Measurements from ENCODE around the gene GATAD2A. TPM values are rescaled to one million over a fixed set of nuclear protein-coding genes. Genes with fewer than 3 reads are reported as not detected.
A peak's percentile ranks its signal among the peaks of the same experiment; 100 is the strongest.

The GATAD2A gene
- total RNA-seq, 2 donors from 2014 or later = 41.7 to 138 TPM

DNA sequence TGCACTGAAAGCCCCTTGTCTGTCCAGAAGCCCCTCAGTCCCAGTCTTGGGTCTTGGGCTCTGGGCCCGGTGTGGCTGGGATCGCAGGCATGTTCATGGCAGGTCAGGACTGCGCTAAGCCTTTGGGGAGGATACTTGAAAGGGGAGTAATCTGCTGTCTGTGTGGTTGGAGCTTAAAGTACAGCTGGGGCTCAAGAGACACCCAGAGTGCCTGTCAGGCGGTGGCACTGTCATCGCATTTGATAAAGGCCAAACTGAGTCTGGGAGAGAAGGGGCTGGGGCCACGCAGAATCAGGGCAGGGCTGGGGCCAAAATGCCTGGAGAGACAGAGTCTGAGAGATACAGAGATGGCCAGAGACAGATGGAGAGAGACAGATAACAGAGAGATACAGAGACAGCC is 128.4 kb downstream of the GATAD2A start:
- TF ChIP-seq, protein P1, sequence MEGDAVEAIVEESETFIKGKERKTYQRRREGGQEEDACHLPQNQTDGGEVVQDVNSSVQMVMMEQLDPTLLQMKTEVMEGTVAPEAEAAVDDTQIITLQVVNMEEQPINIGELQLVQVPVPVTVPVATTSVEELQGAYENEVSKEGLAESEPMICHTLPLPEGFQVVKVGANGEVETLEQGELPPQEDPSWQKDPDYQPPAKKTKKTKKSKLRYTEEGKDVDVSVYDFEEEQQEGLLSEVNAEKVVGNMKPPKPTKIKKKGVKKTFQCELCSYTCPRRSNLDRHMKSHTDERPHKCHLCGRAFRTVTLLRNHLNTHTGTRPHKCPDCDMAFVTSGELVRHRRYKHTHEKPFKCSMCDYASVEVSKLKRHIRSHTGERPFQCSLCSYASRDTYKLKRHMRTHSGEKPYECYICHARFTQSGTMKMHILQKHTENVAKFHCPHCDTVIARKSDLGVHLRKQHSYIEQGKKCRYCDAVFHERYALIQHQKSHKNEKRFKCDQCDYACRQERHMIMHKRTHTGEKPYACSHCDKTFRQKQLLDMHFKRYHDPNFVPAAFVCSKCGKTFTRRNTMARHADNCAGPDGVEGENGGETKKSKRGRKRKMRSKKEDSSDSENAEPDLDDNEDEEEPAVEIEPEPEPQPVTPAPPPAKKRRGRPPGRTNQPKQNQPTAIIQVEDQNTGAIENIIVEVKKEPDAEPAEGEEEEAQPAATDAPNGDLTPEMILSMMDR (IDR thresholded peaks at IDR 0.05) = no peak
- TF ChIP-seq POLR2A (IDR thresholded peaks at IDR 0.05) = no peak
- no peak for TF ChIP-seq POLR2AphosphoS5 (IDR thresholded peaks at IDR 0.05)

DNA sequence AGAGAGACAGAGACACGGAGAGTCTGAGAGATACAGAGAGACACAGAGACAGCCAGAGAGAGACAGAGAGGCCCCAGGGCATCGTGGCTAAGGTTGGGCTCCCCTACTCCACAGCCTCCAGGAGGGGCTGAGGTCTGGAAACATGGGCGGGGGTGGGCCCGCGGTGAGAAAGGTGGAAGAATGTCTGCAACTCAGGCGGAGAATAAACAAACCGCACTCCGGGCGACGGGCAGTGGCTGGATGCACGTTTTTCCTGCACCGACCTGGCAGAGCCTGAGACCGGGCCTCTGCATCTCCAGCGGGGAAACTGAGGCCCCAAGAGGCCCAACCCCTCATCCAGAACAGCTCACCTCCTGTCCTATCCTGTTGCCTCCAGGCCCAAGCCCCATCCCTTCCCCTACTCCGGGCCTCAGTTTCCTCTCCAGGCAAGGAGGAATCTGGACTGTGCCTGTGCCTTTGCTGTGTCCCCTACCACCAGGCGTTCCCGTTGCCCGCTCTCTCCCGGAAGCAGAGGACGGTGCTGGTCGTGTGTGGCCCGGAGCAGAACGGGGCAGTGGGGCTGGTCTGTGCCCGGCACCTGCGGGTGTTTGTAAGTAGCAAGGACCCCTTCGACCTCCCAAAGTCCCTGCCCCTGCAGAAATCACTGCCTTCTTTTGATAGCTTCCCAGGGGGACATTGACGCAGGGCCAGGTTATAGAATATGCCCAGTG is 129.2 kb downstream of the GATAD2A start:
- 67% methylated on average over 27 of the region's 27 CpGs for WGBS
- no peak for DNase-seq (ENCODE audit: low spot score)
- Histone ChIP-seq H3K27me3 (replicated peaks; ENCODE audit: insufficient read depth) (no peaks in the 10 kb centered on the region), H3K4me3 (no peak overlapping the region), H3K27ac (no peak overlapping the region), H3K36me3 (no peaks in the 10 kb centered on the region), H3K4me1 (replicated peaks) (peaks cover 3% of the 10 kb centered on the region), H3K9me3 (no peaks in the 10 kb centered on the region)
- TF ChIP-seq, protein P1 (IDR thresholded peaks at IDR 0.05) = no peak
- TF ChIP-seq POLR2AphosphoS5 (IDR thresholded peaks at IDR 0.05) (no peak), POLR2A (IDR thresholded peaks at IDR 0.05) (no peak)
- intact Hi-C loops (cut with DNase I) = loop anchor here (5.0 kb wide), 1 partner anchor 423 kb away; no protein-coding TSS in a partner anchor

More for the DNA sequence above, 128.4 kb downstream of the GATAD2A start:
- no peaks in the 10 kb centered on the region for H3K27me3 ChIP-seq (replicated peaks; ENCODE audit: insufficient read depth)
- no peaks in the 10 kb centered on the region for H3K9me3 ChIP-seq
- H3K36me3 ChIP-seq = no peaks in the 10 kb centered on the region
- no peak for DNase-seq (ENCODE audit: low spot score)
- H3K27ac ChIP-seq = no peak overlapping the region
- H3K4me3 ChIP-seq = no peak overlapping the region
- H3K4me1 ChIP-seq (replicated peaks) = peaks cover 3% of the 10 kb centered on the region
- whole genome bisulfite sequencing = 83% methylated on average over 6 of the region's 6 CpGs
- intact Hi-C loops (cut with DNase I) = loop anchor here (2.0 to 5.0 kb wide), 2 partner anchors 109 to 423 kb away; partner anchors contain the start of gene GMIP

DNA sequence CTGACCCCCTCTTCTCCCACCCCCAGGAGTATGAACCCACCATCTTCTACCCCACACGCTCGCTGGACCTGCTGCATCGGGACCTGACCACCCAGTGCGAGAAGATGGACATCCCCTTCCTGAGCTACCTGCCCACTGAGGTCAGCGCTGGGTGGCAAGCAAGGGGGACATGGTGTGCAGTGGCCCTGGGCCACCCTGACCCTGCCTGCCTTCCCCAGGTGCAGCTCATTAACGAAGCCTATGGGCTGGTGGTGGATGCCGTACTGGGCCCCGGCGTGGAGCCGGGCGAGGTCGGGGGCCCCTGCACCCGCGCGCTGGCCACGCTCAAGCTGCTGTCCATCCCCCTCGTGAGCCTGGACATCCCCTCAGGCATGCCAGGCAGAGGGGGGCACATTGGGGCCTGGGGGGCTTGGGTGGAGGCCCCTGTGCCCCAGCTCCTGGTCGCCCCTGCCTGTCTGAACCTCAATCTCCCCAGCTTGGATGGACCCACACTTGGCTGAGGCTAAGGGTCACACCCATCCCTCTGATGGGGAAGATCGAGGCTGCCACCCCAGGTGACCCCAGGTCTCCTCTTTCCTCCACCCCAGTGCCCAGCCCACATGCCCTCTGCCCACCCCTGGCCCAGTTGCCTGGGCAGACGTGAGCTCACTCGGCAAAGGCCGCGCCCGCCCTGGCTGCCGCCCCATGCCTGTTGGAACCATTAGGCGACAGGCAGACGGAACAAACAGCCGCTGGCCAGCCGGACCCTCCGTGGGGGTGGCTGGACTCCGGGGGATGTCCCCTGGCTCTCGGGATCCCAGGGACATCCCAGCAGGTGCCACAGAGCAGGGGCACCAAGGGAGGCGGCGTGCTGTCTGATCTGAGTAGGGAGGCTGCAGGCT is 130.1 kb downstream of the GATAD2A start:
- no peak for DNase-seq (ENCODE audit: low spot score)
- H3K4me1 ChIP-seq (replicated peaks) = peaks cover 3% of the 10 kb centered on the region
- no peak overlapping the region for H3K27ac ChIP-seq
- no peak overlapping the region for H3K4me3 ChIP-seq
- H3K27me3 ChIP-seq (replicated peaks; ENCODE audit: insufficient read depth) = no peaks in the 10 kb centered on the region
- 95% methylated on average over 19 of the region's 34 CpGs for WGBS
- H3K36me3 ChIP-seq = no peaks in the 10 kb centered on the region
- H3K9me3 ChIP-seq = no peaks in the 10 kb centered on the region
- no peak for TF ChIP-seq POLR2A (IDR thresholded peaks at IDR 0.05)
- TF ChIP-seq, protein P1 (IDR thresholded peaks at IDR 0.05) = no peak
- no peak for TF ChIP-seq POLR2AphosphoS5 (IDR thresholded peaks at IDR 0.05)
- intact Hi-C loops (cut with DNase I) = no loop called here

DNA sequence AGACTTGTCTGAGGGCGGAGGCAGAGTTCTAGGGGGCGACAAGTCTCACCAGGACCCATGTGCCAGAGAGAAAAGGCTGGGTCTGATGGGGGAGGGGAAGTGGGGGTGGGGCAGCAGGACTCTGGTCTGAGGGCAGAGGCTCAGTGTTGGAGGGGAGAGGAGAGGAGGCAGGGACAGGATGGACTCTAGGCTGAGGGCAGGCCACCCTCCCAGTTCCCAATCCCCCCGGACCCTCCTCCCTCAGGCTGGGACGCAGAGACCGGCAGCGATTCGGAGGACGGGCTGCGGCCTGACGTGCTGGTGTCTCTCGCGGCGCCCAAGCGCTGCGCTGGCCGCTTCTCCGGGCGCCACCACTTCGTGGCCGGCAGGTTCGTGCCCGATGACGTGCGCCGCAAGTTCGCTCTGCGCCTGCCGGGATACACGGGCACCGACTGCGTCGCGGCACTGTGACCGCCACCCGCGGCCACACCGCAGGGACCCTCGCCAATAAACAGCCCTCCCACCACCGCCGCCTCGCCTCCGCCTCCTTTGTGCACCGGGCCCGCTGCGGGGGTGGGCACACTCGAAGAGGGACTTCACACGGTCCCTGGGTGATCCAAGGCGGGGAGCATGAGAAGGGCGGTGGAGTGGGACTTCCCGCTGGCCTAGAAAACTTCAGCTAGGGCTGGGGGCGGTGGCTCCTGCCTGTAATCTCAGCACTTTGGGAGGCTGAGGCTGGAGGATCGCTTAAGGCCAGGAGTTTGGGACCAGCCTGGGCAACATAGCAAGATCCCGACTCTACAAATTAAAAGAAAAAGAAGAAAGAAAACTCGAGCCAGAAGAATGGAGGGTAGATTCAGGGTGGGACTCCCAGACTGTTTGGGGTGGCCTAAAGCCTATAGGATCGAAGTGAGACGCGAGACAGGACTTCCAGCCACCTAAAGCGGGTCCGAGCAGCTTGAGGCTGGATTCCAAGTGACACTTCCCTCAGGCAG is 131.9 kb downstream of the GATAD2A start:
- peaks cover 6% of the 10 kb centered on the region for H3K27me3 ChIP-seq (replicated peaks; ENCODE audit: insufficient read depth)
- intact Hi-C loops (cut with DNase I) = no loop called here
- TF ChIP-seq, protein P1 (IDR thresholded peaks at IDR 0.05) = no peak
- no peak for TF ChIP-seq POLR2AphosphoS5 (IDR thresholded peaks at IDR 0.05)
- no peak for TF ChIP-seq POLR2A (IDR thresholded peaks at IDR 0.05)
- no peaks in the 10 kb centered on the region for H3K9me3 ChIP-seq
- no peaks in the 10 kb centered on the region for H3K36me3 ChIP-seq
- no peak for DNase-seq (ENCODE audit: low spot score)
- no peak overlapping the region for H3K27ac ChIP-seq
- peak overlapping the region; percentile 15 to 27 for H3K4me3 ChIP-seq
- peaks cover 8% of the 10 kb centered on the region for H3K4me1 ChIP-seq (replicated peaks)
- 33% methylated on average over 54 of the region's 59 CpGs for WGBS

Data from prostate gland (tissue), 2 donors.